ENCODE measurements around the gene LMF1.

Gene LMF1

GRCh38 chr16:984121-984694 lies 13.4 kb upstream of the LMF1 start:
- Mint-ChIP-seq H3K27me3 (ENCODE audit: low read depth) (peaks cover 17% of the 10 kb centered on the region), H3K9me3 (no peaks in the 10 kb centered on the region), H3K36me3 (ENCODE audit: low read depth) (no peaks in the 10 kb centered on the region), H3K27ac (no peak overlapping the region), H3K4me3 (no peak overlapping the region), H3K4me1 (ENCODE audit: low read depth) (no peaks in the 10 kb centered on the region)

GRCh38 chr16:983044-984030 lies 12.6 kb upstream of the LMF1 start:
- H3K27ac Mint-ChIP-seq, result no peak overlapping the region
- peaks cover 22% of the 10 kb centered on the region for H3K27me3 Mint-ChIP-seq (ENCODE audit: low read depth)
- no peak overlapping the region for H3K4me3 Mint-ChIP-seq

GRCh38 chr16:982145-983043 lies 11.6 kb upstream of the LMF1 start:
- peaks cover 29% of the 10 kb centered on the region for H3K27me3 Mint-ChIP-seq (ENCODE audit: low read depth)
- no peak overlapping the region for H3K4me3 Mint-ChIP-seq
- H3K27ac Mint-ChIP-seq, result no peak overlapping the region
- H3K4me1 Mint-ChIP-seq (ENCODE audit: low read depth), result no peaks in the 10 kb centered on the region
- no peaks in the 10 kb centered on the region for H3K36me3 Mint-ChIP-seq (ENCODE audit: low read depth)
- H3K9me3 Mint-ChIP-seq, result no peaks in the 10 kb centered on the region

More at GRCh38 chr16:983044-984030, 12.6 kb upstream of the LMF1 start:
- no peaks in the 10 kb centered on the region for H3K4me1 Mint-ChIP-seq (ENCODE audit: low read depth)
- H3K36me3 Mint-ChIP-seq (ENCODE audit: low read depth), result no peaks in the 10 kb centered on the region
- H3K9me3 Mint-ChIP-seq, result no peaks in the 10 kb centered on the region

- Mint-ChIP-seq H3K4me3 (peak within 1 kb of the TSS; percentile 68), H3K9me3 (no peaks in the 10 kb centered on the region), H3K4me1 (ENCODE audit: low read depth) (no peaks in the 10 kb centered on the region), H3K36me3 (ENCODE audit: low read depth) (no peaks in the 10 kb centered on the region), H3K27ac (no peak within 1 kb of the TSS), H3K27me3 (ENCODE audit: low read depth) (peaks cover 29% of the 10 kb centered on the region)
Measured at GRCh38 chr16:981695-982144, 10.9 kb upstream of the LMF1 start, which contains the start of gene SOX8. TSS of gene SOX8 (plus strand) at chr16:981770. CDS start at chr16:981923, 153 bp downstream.

GRCh38 chr16:980595-980854 lies 9.7 kb upstream of the LMF1 start:
- Mint-ChIP-seq H3K9me3 (no peaks in the 10 kb centered on the region), H3K36me3 (ENCODE audit: low read depth) (no peaks in the 10 kb centered on the region), H3K27me3 (ENCODE audit: low read depth) (peaks cover 29% of the 10 kb centered on the region), H3K4me3 (no peak overlapping the region), H3K4me1 (ENCODE audit: low read depth) (no peaks in the 10 kb centered on the region), H3K27ac (no peak overlapping the region)

GRCh38 chr16:979859-980594 lies 9.2 kb upstream of the LMF1 start:
- Mint-ChIP-seq H3K27ac (no peak overlapping the region), H3K36me3 (ENCODE audit: low read depth) (no peaks in the 10 kb centered on the region), H3K27me3 (ENCODE audit: low read depth) (peaks cover 29% of the 10 kb centered on the region), H3K4me3 (no peak overlapping the region), H3K4me1 (ENCODE audit: low read depth) (no peaks in the 10 kb centered on the region), H3K9me3 (no peaks in the 10 kb centered on the region)

GRCh38 chr16:979147-979546 lies 8.4 kb upstream of the LMF1 start:
- H3K4me3 Mint-ChIP-seq, result no peak overlapping the region
- H3K9me3 Mint-ChIP-seq, result no peaks in the 10 kb centered on the region
- no peaks in the 10 kb centered on the region for H3K4me1 Mint-ChIP-seq (ENCODE audit: low read depth)
- no peak overlapping the region for H3K27ac Mint-ChIP-seq
- no peaks in the 10 kb centered on the region for H3K36me3 Mint-ChIP-seq (ENCODE audit: low read depth)
- H3K27me3 Mint-ChIP-seq (ENCODE audit: low read depth), result peaks cover 29% of the 10 kb centered on the region

- Mint-ChIP-seq H3K27ac (no peak overlapping the region), H3K4me3 (no peak overlapping the region), H3K4me1 (ENCODE audit: low read depth) (no peaks in the 10 kb centered on the region), H3K9me3 (no peaks in the 10 kb centered on the region), H3K36me3 (ENCODE audit: low read depth) (no peaks in the 10 kb centered on the region), H3K27me3 (ENCODE audit: low read depth) (peaks cover 29% of the 10 kb centered on the region)
Measured at GRCh38 chr16:978403-978802, 7.6 kb upstream of the LMF1 start.

- Mint-ChIP-seq H3K36me3 (ENCODE audit: low read depth) (no peaks in the 10 kb centered on the region), H3K27ac (no peak overlapping the region), H3K27me3 (ENCODE audit: low read depth) (peaks cover 27% of the 10 kb centered on the region), H3K4me3 (no peak overlapping the region), H3K9me3 (no peaks in the 10 kb centered on the region), H3K4me1 (ENCODE audit: low read depth) (no peaks in the 10 kb centered on the region)
Measured at GRCh38 chr16:977896-978295, 7.1 kb upstream of the LMF1 start.

- Mint-ChIP-seq H3K4me1 (ENCODE audit: low read depth) (no peaks in the 10 kb centered on the region), H3K4me3 (no peak overlapping the region), H3K27ac (no peak overlapping the region), H3K9me3 (no peaks in the 10 kb centered on the region), H3K27me3 (ENCODE audit: low read depth) (peaks cover 23% of the 10 kb centered on the region), H3K36me3 (ENCODE audit: low read depth) (no peaks in the 10 kb centered on the region)
Measured at GRCh38 chr16:977081-977701, 6.4 kb upstream of the LMF1 start.

- peaks cover 2% of the 10 kb centered on the region for H3K4me1 Mint-ChIP-seq (ENCODE audit: low read depth)
- no peak overlapping the region for H3K27ac Mint-ChIP-seq
- peaks cover 29% of the 10 kb centered on the region for H3K27me3 Mint-ChIP-seq (ENCODE audit: low read depth)
- no peaks in the 10 kb centered on the region for H3K9me3 Mint-ChIP-seq
- no peak overlapping the region for H3K4me3 Mint-ChIP-seq
- no peaks in the 10 kb centered on the region for H3K36me3 Mint-ChIP-seq (ENCODE audit: low read depth)
Measured at GRCh38 chr16:976389-976931, 5.7 kb upstream of the LMF1 start.

GRCh38 chr16:975291-975690 lies 4.5 kb upstream of the LMF1 start:
- Mint-ChIP-seq H3K27me3 (ENCODE audit: low read depth) (peaks cover 26% of the 10 kb centered on the region), H3K27ac (no peak overlapping the region), H3K4me1 (ENCODE audit: low read depth) (peaks cover 3% of the 10 kb centered on the region), H3K36me3 (ENCODE audit: low read depth) (no peaks in the 10 kb centered on the region), H3K4me3 (no peak overlapping the region), H3K9me3 (no peaks in the 10 kb centered on the region)

GRCh38 chr16:974611-975261 lies 4.0 kb upstream of the LMF1 start:
- H3K27me3 Mint-ChIP-seq (ENCODE audit: low read depth), result peaks cover 22% of the 10 kb centered on the region
- H3K27ac Mint-ChIP-seq, result no peak overlapping the region
- H3K36me3 Mint-ChIP-seq (ENCODE audit: low read depth), result no peaks in the 10 kb centered on the region
- H3K9me3 Mint-ChIP-seq, result no peaks in the 10 kb centered on the region
- peaks cover 3% of the 10 kb centered on the region for H3K4me1 Mint-ChIP-seq (ENCODE audit: low read depth)
- H3K4me3 Mint-ChIP-seq, result no peak overlapping the region
